Measurements from ENCODE around the gene NTHL1. TPM values are rescaled to one million over a fixed set of nuclear protein-coding genes. Genes with fewer than 3 reads are reported as not detected.
"Not testable (repeated sequence)": the region's sequence is repeated elsewhere in the genome, so short reads cannot be mapped to it uniquely, and the experiment has no call there.

The NTHL1 gene
- total RNA-seq, 1 experiment from 2014 or later, result 47.3 TPM

GRCh38 chr16:2015947-2016208, 31.8 kb downstream of the NTHL1 start:
- Histone ChIP-seq H3F3A (ENCODE audit: insufficient read depth, low read depth) (peaks cover 16% of the 10 kb centered on the region), H3K9me2 (ENCODE audit: insufficient read depth) (no peaks in the 10 kb centered on the region), H2AFZ (peak overlapping the region; percentile 62; the same call in 1 of the 2 replicates), H3K36me3 (ENCODE audit: low read depth) (no peaks in the 10 kb centered on the region), H3K27me3 (ENCODE audit: insufficient read depth, low read depth) (no peaks in the 10 kb centered on the region), H3K4me1 (replicated peaks; ENCODE audit: insufficient read depth) (peaks cover 21% of the 10 kb centered on the region), H3K9me3 (ENCODE audit: insufficient read depth, low read depth) (no peaks in the 10 kb centered on the region), H4K20me1 (ENCODE audit: insufficient read depth) (no peaks in the 10 kb centered on the region), H3K4me3 (no peak overlapping the region), H3K79me2 (ENCODE audit: low read depth) (no peaks in the 10 kb centered on the region), H3K4me2 (peak overlapping the region; percentile 63), H3K27ac (peak overlapping the region; percentile 86)
- ChIA-PET CTCF (interaction anchor here (0.5 to 0.9 kb wide), 3 partner anchors 9 to 535 kb away, joined by 3 to 5 read pairs (median 3); no protein-coding TSS in a partner anchor), POLR2A (ENCODE audit: unreplicated experiment) (no interaction called here)
- no peak for TF ChIP-seq CTCF (conservative IDR thresholded peaks at IDR 0.05)
- no peak for TF ChIP-seq EZH2 (IDR thresholded peaks at IDR 0.05; ENCODE audit: low read depth)
- BruUV-seq (replicated peaks), result TSS peak; percentile 66
- intact Hi-C loops (cut with micrococcal nuclease; ENCODE audit: unreplicated experiment), result no loop called here
- DNase-seq, result no peak

- TF ChIP-seq CTCF (conservative IDR thresholded peaks at IDR 0.05) (no peak), EZH2 (IDR thresholded peaks at IDR 0.05; ENCODE audit: low read depth) (no peak)
- H3K79me2 ChIP-seq (ENCODE audit: low read depth), result peaks cover 5% of the 10 kb centered on the region
- no peaks in the 10 kb centered on the region for H3K9me2 ChIP-seq (ENCODE audit: insufficient read depth)
- peak; percentile 79 to 95 for DNase-seq
- peak overlapping the region; percentile 72 for H3K4me2 ChIP-seq
- peak overlapping the region; percentile 7; the same call in 1 of the 2 replicates for H3K4me3 ChIP-seq
- no peaks in the 10 kb centered on the region for H4K20me1 ChIP-seq (ENCODE audit: insufficient read depth)
- POLR2A ChIA-PET (ENCODE audit: unreplicated experiment), result interaction anchor here (0.6 kb wide), 2 partner anchors 76 to 139 kb away, joined by 4 to 7 read pairs; no protein-coding TSS in a partner anchor
- peak overlapping the region; percentile 62; the same call in 1 of the 2 replicates for H2AFZ ChIP-seq
- peak overlapping the region; percentile 86 for H3K27ac ChIP-seq
- peaks cover 26% of the 10 kb centered on the region for H3K4me1 ChIP-seq (replicated peaks; ENCODE audit: insufficient read depth)
- intact Hi-C loops (cut with micrococcal nuclease; ENCODE audit: unreplicated experiment), result no loop called here
- H3K9me3 ChIP-seq (ENCODE audit: insufficient read depth, low read depth), result no peaks in the 10 kb centered on the region
- H3K27me3 ChIP-seq (ENCODE audit: insufficient read depth, low read depth), result no peaks in the 10 kb centered on the region
- CTCF ChIA-PET, result interaction anchor here (0.5 to 1.0 kb wide), 6 partner anchors 10 to 536 kb away, joined by 3 to 8 read pairs (median 4); partner anchors contain the start of gene TRAF7
- peaks cover 19% of the 10 kb centered on the region for H3F3A ChIP-seq (ENCODE audit: insufficient read depth, low read depth)
- BruUV-seq (replicated peaks), result no TSS peak
- H3K36me3 ChIP-seq (ENCODE audit: low read depth), result no peaks in the 10 kb centered on the region
Measured at GRCh38 chr16:2015117-2015946, 32.3 kb downstream of the NTHL1 start.

- H3K27me3 ChIP-seq (ENCODE audit: insufficient read depth, low read depth), result no peaks in the 10 kb centered on the region
- H3K9me3 ChIP-seq (ENCODE audit: insufficient read depth, low read depth), result no peaks in the 10 kb centered on the region
- H3K27ac ChIP-seq, result no peak overlapping the region
- peaks cover 24% of the 10 kb centered on the region for H3F3A ChIP-seq (ENCODE audit: insufficient read depth, low read depth)
- DNase-seq, result no peak
- no peaks in the 10 kb centered on the region for H3K36me3 ChIP-seq (ENCODE audit: low read depth)
- peaks cover 26% of the 10 kb centered on the region for H3K4me1 ChIP-seq (replicated peaks; ENCODE audit: insufficient read depth)
- H3K4me2 ChIP-seq, result no peak overlapping the region
- TF ChIP-seq CTCF (conservative IDR thresholded peaks at IDR 0.05), result no peak
- TF ChIP-seq EZH2 (IDR thresholded peaks at IDR 0.05; ENCODE audit: low read depth), result no peak
- no TSS peak for BruUV-seq (replicated peaks)
- H2AFZ ChIP-seq, result no peak overlapping the region
- peaks cover 4% of the 10 kb centered on the region; the same call in 1 of the 2 replicates for H4K20me1 ChIP-seq (ENCODE audit: insufficient read depth)
- H3K9me2 ChIP-seq (ENCODE audit: insufficient read depth), result no peaks in the 10 kb centered on the region
- ChIA-PET CTCF (interaction anchor here (0.6 kb wide), 1 partner anchor 9 kb away, joined by 15 read pairs; no protein-coding TSS in a partner anchor), POLR2A (ENCODE audit: unreplicated experiment) (no interaction called here)
- intact Hi-C loops (cut with micrococcal nuclease; ENCODE audit: unreplicated experiment), result no loop called here
- no peak overlapping the region for H3K4me3 ChIP-seq
- H3K79me2 ChIP-seq (ENCODE audit: low read depth), result peaks cover 20% of the 10 kb centered on the region
Measured at GRCh38 chr16:2013527-2013926, 34.1 kb downstream of the NTHL1 start.

GRCh38 chr16:2011726-2012125, 35.9 kb downstream of the NTHL1 start:
- POLR2A ChIA-PET (ENCODE audit: unreplicated experiment); intact Hi-C loops (cut with micrococcal nuclease; ENCODE audit: unreplicated experiment); H3K9me2 ChIP-seq (ENCODE audit: insufficient read depth); BruUV-seq (replicated peaks); H3K27me3 ChIP-seq (ENCODE audit: insufficient read depth, low read depth); H3K9me3 ChIP-seq (ENCODE audit: insufficient read depth, low read depth); H2AFZ ChIP-seq; H3K4me2 ChIP-seq; H3K36me3 ChIP-seq (ENCODE audit: low read depth); H3K4me3 ChIP-seq; DNase-seq; H3K27ac ChIP-seq: not testable (repeated sequence)
- H3F3A ChIP-seq (ENCODE audit: insufficient read depth, low read depth), result peaks cover 33% of the 10 kb centered on the region
- CTCF ChIA-PET, result interaction anchor here (0.7 to 0.8 kb wide), 2 partner anchors 11 to 27 kb away, joined by 4 to 18 read pairs; no protein-coding TSS in a partner anchor
- H4K20me1 ChIP-seq (ENCODE audit: insufficient read depth), result peaks cover 17% of the 10 kb centered on the region
- H3K4me1 ChIP-seq (replicated peaks; ENCODE audit: insufficient read depth), result peaks cover 39% of the 10 kb centered on the region
- H3K79me2 ChIP-seq (ENCODE audit: low read depth), result peaks cover 38% of the 10 kb centered on the region

All from PC-9 (cell line).